H1 (cell line): ENCODE data around the gene HDAC10. TPM values are rescaled to one million over a fixed set of nuclear protein-coding genes. Genes with fewer than 3 reads are reported as not detected.

Experiments used
- E2F6 ChIP-seq: IDR thresholded peaks from 2 replicates; pipeline ENCODE4 v1.6.1; 2012; ENCODE audit warnings: inconsistent platforms
- EZH2 ChIP-seq: fragments of 200-600 bp; sonication (generic); IDR thresholded peaks from 2 replicates; pipeline ENCODE4 v1.7.1; 2012; ENCODE audit warnings: low read depth, mild to moderate bottlenecking, moderate library complexity, low read length, inconsistent platforms; ENCODE audit not compliant: severe bottlenecking
- GTF2F1 ChIP-seq: IDR thresholded peaks from 2 replicates; pipeline ENCODE4 v1.6.1; 2012; ENCODE audit warnings: low read depth, low read length, improper control_type of control experiment, borderline replicate concordance
- RNF2 ChIP-seq: fragments of 200-900, 300-1000 bp; sonication (generic); IDR thresholded peaks from 2 replicates; pipeline ENCODE4 v1.7.1; 2016; ENCODE audit warnings: borderline replicate concordance, low read depth, mild to moderate bottlenecking, antibody characterized with exemption, low read length; ENCODE audit not compliant: poor library complexity, severe bottlenecking; ENCODE audit errors: missing control alignments
- USF2 ChIP-seq: IDR thresholded peaks from 2 replicates; pipeline ENCODE4 v1.6.1; 2011; ENCODE audit warnings: low read length, improper control_type of control experiment
- polyA plus RNA-seq, 7 experiments: library from polyadenylated mRNA; depleted of rRNA in 3 of 7; stranded (reverse) in 5 of 7; unstranded in 2 of 7; fragments of >200 nt in 5 of 7; fragments of 200-250 nt in 2 of 7; gene quantifications; 1 replicate in 5 of 7; 2 replicates in 1 of 7; 4 replicates in 1 of 7; pipeline versions ENCODE4 v1.2.1 to v1.2.3, GENCODE V29; 2011 to 2013; ENCODE audit warnings: missing spikeins in 2 of 7, mixed read lengths in 2 of 7
- total RNA-seq: library from RNA; stranded (reverse); fragmentation: NEBNext Ultra II Directional; extraction: Animal tissue kit (Norgen Biotek cat#: 25700); gene quantifications from 2 replicates; pipeline ENCODE4 v1.2.1, GENCODE V29; 2021

HDAC10 gene
- total and polyA plus RNA-seq, 2 of the 8 experiments (the other 6 are each of a cell fraction or from before 2014, with no cell fraction given): 11.2 to 26.4 TPM

GRCh38 chr22:50253046-50253915, 2.2 kb upstream of the HDAC10 start (continued):
- TF ChIP-seq GTF2F1 (no peak), E2F6 (no peak), USF2 (no peak), RNF2 (no peak), EZH2 (no peak)
